Upper lobe of right lung (tissue), 1 donor: Measurements from ENCODE around the gene CDKN2C. TPM values are rescaled to one million over a fixed set of nuclear protein-coding genes. Genes with fewer than 3 reads are reported as not detected.

Source experiments
- ATAC-seq: fragments of 200-7000 bp; cut with Tn5 transposase; one replicate; pipeline ENCODE4 v1.9.1; 2020; ENCODE audit warnings: mild to moderate bottlenecking, moderate library complexity
- DNase-seq: peaks from one replicate; pipeline ENCODE4 v3.0.0-alpha.2; 2020
- H3K27ac ChIP-seq: fragments of 200-600 bp; one replicate; pipeline ENCODE4 v1.8.0; 2022
- H3K27me3 ChIP-seq: fragments of 200-600 bp; one replicate; pipeline ENCODE4 v1.8.0; 2022; ENCODE audit warnings: mild to moderate bottlenecking
- H3K36me3 ChIP-seq: fragments of 200-600 bp; one replicate; pipeline ENCODE4 v1.8.0; 2022
- H3K4me1 ChIP-seq: fragments of 200-600 bp; one replicate; pipeline ENCODE4 v1.8.0; 2022
- H3K4me3 ChIP-seq: fragments of 200-600 bp; one replicate; pipeline ENCODE4 v1.8.0; 2022; ENCODE audit warnings: mild to moderate bottlenecking
- H3K9me3 ChIP-seq: fragments of 200-600 bp; one replicate; pipeline ENCODE4 v1.8.0; 2022
- CTCF ChIP-seq: fragments of 200-600 bp; IDR thresholded peaks from one replicate; pipeline ENCODE4 v1.8.0; 2022; ENCODE audit warnings: antibody characterized with exemption
- intact Hi-C: fragments of 100-400 bp; cut with DNase I; formaldehyde crosslinking; loops from one replicate; pipeline ENCODE4 v1.11.0; 2022
- total RNA-seq: library from RNA; stranded (reverse); fragmentation: NEBNext Ultra II Directional; extraction: Animal tissue kit (Norgen Biotek cat#: 25700); gene quantifications from one replicate; pipeline ENCODE4 v1.2.1, GENCODE V29; 2021
- donor health status: DM: no; HTN: yes; CAD: no; lungs with severe emphysema.

The CDKN2C gene
- total RNA-seq, 1 donor from 2014 or later: 9.6 TPM

DNA sequence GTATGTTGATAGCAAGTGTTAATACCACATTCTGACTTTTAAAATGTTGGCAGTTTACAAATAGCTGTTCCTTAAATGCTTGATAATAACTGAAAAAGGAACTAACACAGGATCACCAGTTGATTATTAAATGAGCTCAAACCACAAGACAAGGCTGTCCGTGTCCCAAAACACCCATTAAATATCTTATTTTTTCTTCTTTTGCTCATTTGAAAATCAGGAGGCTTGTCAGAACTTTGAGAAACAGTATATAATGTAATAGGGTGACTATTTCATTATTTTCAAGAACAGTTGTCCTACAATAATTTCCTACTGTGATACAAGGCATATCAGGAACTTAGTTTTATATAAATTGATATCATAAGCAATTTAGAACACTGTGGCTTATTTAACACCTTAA is 2.7 kb downstream of the CDKN2C start:
- ATAC-seq (no peak), DNase-seq (no peak)
- no peak for TF ChIP-seq CTCF
- intact Hi-C loops: no loop called here
- H3K9me3 ChIP-seq: no peaks in the 10 kb centered on the region
- peaks cover 11% of the 10 kb centered on the region for H3K27me3 ChIP-seq
- H3K36me3 ChIP-seq: no peaks in the 10 kb centered on the region
- peak overlapping the region; percentile 25 for H3K4me3 ChIP-seq
- no peak overlapping the region for H3K27ac ChIP-seq
- no peaks in the 10 kb centered on the region for H3K4me1 ChIP-seq

- Histone ChIP-seq H3K27me3 (peaks cover 11% of the 10 kb centered on the region), H3K4me1 (no peaks in the 10 kb centered on the region), H3K4me3 (peak overlapping the region; percentile 25), H3K9me3 (no peaks in the 10 kb centered on the region), H3K36me3 (no peaks in the 10 kb centered on the region), H3K27ac (no peak overlapping the region)
- intact Hi-C loops: no loop called here
- TF ChIP-seq CTCF: no peak
- no peak for DNase-seq
- ATAC-seq: no peak
These were observed 3.2 kb downstream of the CDKN2C start for GRCh38 chr1:50973255-50973654.

- intact Hi-C loops: no loop called here
- DNase-seq: no peak
- Histone ChIP-seq H3K36me3 (no peaks in the 10 kb centered on the region), H3K4me3 (no peak overlapping the region), H3K27me3 (peaks cover 11% of the 10 kb centered on the region), H3K4me1 (no peaks in the 10 kb centered on the region), H3K27ac (no peak overlapping the region), H3K9me3 (no peaks in the 10 kb centered on the region)
- no peak for ATAC-seq
- no peak for TF ChIP-seq CTCF
These were observed 4.0 kb downstream of the CDKN2C start for GRCh38 chr1:50973875-50974617.

DNA sequence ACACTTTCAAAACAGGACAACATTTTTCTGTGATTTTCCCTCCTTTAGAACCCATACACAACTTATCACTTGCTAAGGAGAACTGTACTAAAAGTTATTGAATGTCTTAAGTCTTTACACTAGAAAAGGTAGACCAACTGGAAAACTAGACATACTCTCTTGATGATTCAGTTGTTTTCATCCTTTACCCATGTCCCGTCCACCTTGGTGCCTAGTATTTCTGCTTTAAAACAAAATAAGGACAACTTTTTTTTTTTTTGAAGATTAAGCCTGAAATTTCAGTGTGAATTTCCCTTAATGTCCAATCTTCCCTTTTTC is 4.5 kb downstream of the CDKN2C start:
- Histone ChIP-seq H3K4me3 (no peak overlapping the region), H3K27me3 (peaks cover 11% of the 10 kb centered on the region), H3K27ac (no peak overlapping the region), H3K4me1 (no peaks in the 10 kb centered on the region), H3K9me3 (no peaks in the 10 kb centered on the region), H3K36me3 (no peaks in the 10 kb centered on the region)
- ATAC-seq (no peak), DNase-seq (no peak)
- intact Hi-C loops: no loop called here
- no peak for TF ChIP-seq CTCF

- no peaks in the 10 kb centered on the region for H3K36me3 ChIP-seq
- DNase-seq: no peak
- intact Hi-C loops: no loop called here
- H3K4me1 ChIP-seq: no peaks in the 10 kb centered on the region
- TF ChIP-seq CTCF: no peak
- no peak overlapping the region for H3K27ac ChIP-seq
- H3K27me3 ChIP-seq: peaks cover 9% of the 10 kb centered on the region
- no peak overlapping the region for H3K4me3 ChIP-seq
- ATAC-seq: no peak
- no peaks in the 10 kb centered on the region for H3K9me3 ChIP-seq
These were observed 5.4 kb downstream of the CDKN2C start for GRCh38 chr1:50975436-50975835.
